Keratinocyte (primary cell): ENCODE results near the gene SHE. TPM values are rescaled to one million over a fixed set of nuclear protein-coding genes. Genes with fewer than 3 reads are reported as not detected.

Experiments used
- DNase-seq: peaks from one replicate; pipeline ENCODE4 v3.0.0-alpha.2; 2011; ENCODE audit warnings: low read depth, missing footprints, low spot score
- FAIRE-seq: peaks from 2 replicates; lab custom pipeline; 2011; peaks lifted over from hg19 to GRCh38; lab: Jason Lieb, UNC
- H2AFZ ChIP-seq: 2 replicates; pipeline ENCODE4 v1.6.0; 2012; ENCODE audit warnings: low read length, control low read depth, inconsistent platforms; ENCODE audit not compliant: control insufficient read depth
- H3K27ac ChIP-seq: 2 replicates; pipeline ENCODE4 v1.5.1; 2011; ENCODE audit warnings: low read length; ENCODE audit not compliant: control insufficient read depth, insufficient read depth
- H3K27me3 ChIP-seq: 3 replicates; pipeline ENCODE4 v1.6.0; 2011; ENCODE audit warnings: low read length; ENCODE audit not compliant: control insufficient read depth, insufficient read depth; ENCODE audit errors: extremely low read depth
- H3K36me3 ChIP-seq, 2 experiments: 2 replicates in 1 of 2; 3 replicates in 1 of 2; pipeline ENCODE4 v1.5.1; 2011; ENCODE audit warnings: low read length in 2 of 2, mild to moderate bottlenecking in 1 of 2; ENCODE audit not compliant: control insufficient read depth in 2 of 2, insufficient read depth in 2 of 2; ENCODE audit errors: extremely low read depth in 1 of 2
- H3K4me1 ChIP-seq: 3 replicates; pipeline ENCODE4 v1.5.1; 2011; ENCODE audit warnings: low read length; ENCODE audit not compliant: control insufficient read depth, insufficient read depth; ENCODE audit errors: extremely low read depth
- H3K4me2 ChIP-seq: 3 replicates; pipeline ENCODE4 v1.6.0; 2011; ENCODE audit warnings: low read depth, low read length; ENCODE audit not compliant: control insufficient read depth, insufficient read depth; ENCODE audit errors: extremely low read depth
- H3K4me3 ChIP-seq, 3 experiments: fragments of 200-600 bp in 1 of 3; sonication (generic) in 1 of 3; 2 replicates in 2 of 3; 3 replicates in 1 of 3; pipeline ENCODE4 v1.5.1; 2011 to 2016; ENCODE audit warnings: low read length in 3 of 3, mild to moderate bottlenecking in 3 of 3, control low read depth in 2 of 3, inconsistent platforms in 1 of 3, low read depth in 1 of 3, mixed read lengths in 1 of 3, mixed run types in 1 of 3, moderate library complexity in 1 of 3; ENCODE audit not compliant: control insufficient read depth in 2 of 3, insufficient read depth in 2 of 3; ENCODE audit errors: extremely low read depth in 1 of 3
- H3K79me2 ChIP-seq: 2 replicates; pipeline ENCODE4 v1.6.0; 2012; ENCODE audit warnings: low read length; ENCODE audit not compliant: control insufficient read depth, insufficient read depth
- H3K9ac ChIP-seq: 3 replicates; pipeline ENCODE4 v1.6.0; 2011; ENCODE audit warnings: low read length; ENCODE audit not compliant: control insufficient read depth, insufficient read depth; ENCODE audit errors: extremely low read depth
- H3K9me1 ChIP-seq: 3 replicates; pipeline ENCODE4 v1.6.0; 2011; ENCODE audit warnings: low read length; ENCODE audit not compliant: control insufficient read depth, insufficient read depth; ENCODE audit errors: extremely low read depth
- H3K9me3 ChIP-seq: 2 replicates; pipeline ENCODE4 v1.5.1; 2012; ENCODE audit warnings: low read depth, low read length; ENCODE audit not compliant: control insufficient read depth
- H4K20me1 ChIP-seq: 3 replicates; pipeline ENCODE4 v1.6.0; 2011; ENCODE audit warnings: low read length; ENCODE audit not compliant: control insufficient read depth, insufficient read depth; ENCODE audit errors: extremely low read depth
- CTCF ChIP-seq, 3 experiments: IDR thresholded peaks in 1 of 3; conservative IDR thresholded peaks in 1 of 3; optimal IDR thresholded peaks in 1 of 3; 2 replicates in 2 of 3; 3 replicates in 1 of 3; pipeline versions ENCODE3 to v1.5.1; 2011; ENCODE audit warnings: low read length in 3 of 3, mild to moderate bottlenecking in 3 of 3, moderate library complexity in 2 of 3, control low read depth in 1 of 3, inconsistent platforms in 1 of 3; ENCODE audit not compliant: insufficient read depth in 2 of 3; ENCODE audit errors: extremely low read depth in 1 of 3
- EZH2 ChIP-seq: IDR thresholded peaks from one replicate; pipeline ENCODE4 v1.6.1; 2012; ENCODE audit warnings: inconsistent platforms, mild to moderate bottlenecking, low read length, moderate library complexity
- dilution Hi-C: fragments of 300-500 bp; cut with MboI; formaldehyde crosslinking; loops from one replicate; pipeline ENCODE4 v1.7.0; 2020; ENCODE audit warnings: low sequenced_read_pairs; ENCODE audit not compliant: extremely low pct_ligation_motif_present
- polyA plus RNA-seq, 5 experiments: library from polyadenylated mRNA; depleted of rRNA in 3 of 5; stranded (reverse) in 3 of 5; stranded (forward) in 1 of 5; unstranded in 1 of 5; fragments of >200 nt; gene quantifications; 1 replicate in 1 of 5; 2 replicates in 3 of 5; 3 replicates in 1 of 5; pipeline versions ENCODE4 v1.2.1 to v1.2.3, GENCODE V29; 2011 to 2012; ENCODE audit warnings: missing spikeins in 2 of 5, low read depth in 1 of 5, low replicate concordance in 1 of 5

The SHE gene
- polyA plus RNA-seq, 1 donor (not counting 4 experiments of a cell fraction or from before 2014, with no cell fraction given): 0.01 TPM

DNA sequence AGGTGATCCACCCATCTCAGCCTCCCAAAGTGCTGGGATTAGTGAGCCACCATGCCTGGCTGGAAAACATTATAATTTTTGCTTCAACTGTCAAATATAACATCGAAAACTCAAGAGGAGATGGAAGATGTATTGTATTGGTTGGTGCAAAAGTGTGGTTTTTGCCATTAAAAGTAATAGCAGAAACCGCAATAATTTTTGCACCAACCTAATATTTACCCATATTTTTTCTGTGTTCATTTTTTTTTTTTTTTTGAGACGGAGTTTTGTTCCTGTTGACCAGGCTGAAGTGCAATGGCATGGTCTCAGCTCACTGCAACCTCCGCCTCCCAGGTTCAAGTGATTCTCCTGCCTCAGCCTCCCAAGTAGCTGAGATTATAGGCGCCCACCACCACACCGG is 27.1 kb upstream of the SHE start:
- Histone ChIP-seq H3K36me3 (no peaks in the 10 kb centered on the region), H2AFZ (no peak overlapping the region), H3K4me1 (no peaks in the 10 kb centered on the region), H3K4me3 (no peak overlapping the region), H3K4me2 (no peak overlapping the region), H3K9me1 (no peaks in the 10 kb centered on the region), H3K79me2 (no peaks in the 10 kb centered on the region), H4K20me1 (no peaks in the 10 kb centered on the region), H3K9ac (no peak overlapping the region), H3K27me3 (no peaks in the 10 kb centered on the region), H3K27ac (no peak overlapping the region), H3K9me3 (no peaks in the 10 kb centered on the region)
- DNase-seq: no peak
- dilution Hi-C loops: no loop called here
- TF ChIP-seq CTCF (optimal IDR thresholded peaks at IDR 0.05 in 1 of 3, IDR thresholded peaks at IDR 0.05 in 1 of 3, conservative IDR thresholded peaks at IDR 0.05 in 1 of 3; ENCODE audit: extremely low read depth in 1 of 3, insufficient read depth in 2 of 3, low read length in 3 of 3) (no peak), EZH2 (no peak)
- no peak for FAIRE-seq

DNA sequence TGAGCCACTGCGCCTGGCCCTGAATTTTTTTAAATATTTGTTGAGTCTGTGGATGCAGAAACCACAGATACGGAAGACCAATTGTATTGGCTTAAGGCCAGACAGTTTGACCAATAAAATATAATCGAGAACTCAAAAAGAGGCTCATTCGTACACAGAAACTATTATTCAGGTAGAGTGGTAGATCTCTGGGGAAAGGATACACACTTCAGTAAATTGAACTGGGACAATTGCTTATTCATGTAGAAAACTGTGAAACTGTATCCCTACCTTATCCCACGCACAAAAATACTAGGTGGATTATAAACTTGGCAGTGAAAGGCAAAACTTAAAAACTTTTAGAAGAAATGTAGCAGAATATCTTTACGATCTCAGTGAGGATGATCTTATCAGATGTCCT is 25.0 kb upstream of the SHE start:
- Histone ChIP-seq H3K27ac (no peak overlapping the region), H3K4me3 (no peak overlapping the region), H3K4me1 (no peaks in the 10 kb centered on the region), H3K79me2 (no peaks in the 10 kb centered on the region), H2AFZ (no peak overlapping the region), H3K27me3 (no peaks in the 10 kb centered on the region), H3K9me1 (no peaks in the 10 kb centered on the region), H3K4me2 (no peak overlapping the region), H3K9ac (no peak overlapping the region), H4K20me1 (no peaks in the 10 kb centered on the region), H3K9me3 (no peaks in the 10 kb centered on the region), H3K36me3 (no peaks in the 10 kb centered on the region)
- DNase-seq: no peak
- TF ChIP-seq CTCF (optimal IDR thresholded peaks at IDR 0.05 in 1 of 3, IDR thresholded peaks at IDR 0.05 in 1 of 3, conservative IDR thresholded peaks at IDR 0.05 in 1 of 3; ENCODE audit: extremely low read depth in 1 of 3, insufficient read depth in 2 of 3, low read length in 3 of 3) (no peak), EZH2 (no peak)
- dilution Hi-C loops: no loop called here
- no peak for FAIRE-seq
